ENCODE data around the gene RCC2.

Gene RCC2

GRCh38 chr1:17361687-17362086 lies 77.8 kb downstream of the RCC2 start:
- H3K36me3 ChIP-seq (ENCODE audit: insufficient read depth, low read length) = no peaks in the 10 kb centered on the region; the same call in 1 of the 2 replicates
- peaks cover 6% of the 10 kb centered on the region; the same call in 1 of the 2 replicates for H3K27me3 ChIP-seq (ENCODE audit: insufficient read depth, low read length)
- TF ChIP-seq EZH2 (IDR thresholded peaks at IDR 0.05; ENCODE audit: borderline replicate concordance, low read length) = no peak
- no peak for TF ChIP-seq CTCF (IDR thresholded peaks at IDR 0.05; ENCODE audit: low read length)
- no peaks in the 10 kb centered on the region for H3K9me2 ChIP-seq (ENCODE audit: low read depth, low read length)
- H4K20me1 ChIP-seq (ENCODE audit: insufficient read depth, low read length) = no peaks in the 10 kb centered on the region
- no peaks in the 10 kb centered on the region for H3F3A ChIP-seq (ENCODE audit: insufficient read depth, low read length)
- no peaks in the 10 kb centered on the region for H3K4me1 ChIP-seq (ENCODE audit: insufficient read depth, low read length, severe bottlenecking)
- no peak overlapping the region for H3K4me3 ChIP-seq (ENCODE audit: low read depth, low read length, poor library complexity, severe bottlenecking)
- H3K27ac ChIP-seq (ENCODE audit: low read depth, low read length, poor library complexity, severe bottlenecking) = no peak overlapping the region
- peaks cover 7% of the 10 kb centered on the region; the same call in 1 of the 2 replicates for H3K9me3 ChIP-seq (ENCODE audit: low read length)
- no peak overlapping the region for H3K4me2 ChIP-seq (ENCODE audit: low read length)
- H3K9ac ChIP-seq (ENCODE audit: low read length) = no peak overlapping the region
- no peak overlapping the region for H2AFZ ChIP-seq (ENCODE audit: low read length)
- H3K79me2 ChIP-seq (ENCODE audit: insufficient read depth, low read length) = no peaks in the 10 kb centered on the region

GRCh38 chr1:17360272-17360956 lies 79.1 kb downstream of the RCC2 start:
- peaks cover 10% of the 10 kb centered on the region for H3K27me3 ChIP-seq (ENCODE audit: insufficient read depth, low read length)
- H3F3A ChIP-seq (ENCODE audit: insufficient read depth, low read length) = no peaks in the 10 kb centered on the region
- no peak overlapping the region for H3K4me2 ChIP-seq (ENCODE audit: low read length)
- no peaks in the 10 kb centered on the region for H4K20me1 ChIP-seq (ENCODE audit: insufficient read depth, low read length)
- no peak overlapping the region for H3K9ac ChIP-seq (ENCODE audit: low read length)
- no peak overlapping the region for H3K4me3 ChIP-seq (ENCODE audit: low read depth, low read length, poor library complexity, severe bottlenecking)
- no peak overlapping the region for H2AFZ ChIP-seq (ENCODE audit: low read length)
- no peaks in the 10 kb centered on the region for H3K9me2 ChIP-seq (ENCODE audit: low read depth, low read length)
- peaks cover 7% of the 10 kb centered on the region; the same call in 1 of the 2 replicates for H3K9me3 ChIP-seq (ENCODE audit: low read length)
- H3K4me1 ChIP-seq (ENCODE audit: insufficient read depth, low read length, severe bottlenecking) = no peaks in the 10 kb centered on the region
- H3K36me3 ChIP-seq (ENCODE audit: insufficient read depth, low read length) = no peaks in the 10 kb centered on the region; the same call in 1 of the 2 replicates
- TF ChIP-seq CTCF (IDR thresholded peaks at IDR 0.05; ENCODE audit: low read length) (no peak), EZH2 (IDR thresholded peaks at IDR 0.05; ENCODE audit: borderline replicate concordance, low read length) (no peak)
- H3K79me2 ChIP-seq (ENCODE audit: insufficient read depth, low read length) = no peaks in the 10 kb centered on the region
- H3K27ac ChIP-seq (ENCODE audit: low read depth, low read length, poor library complexity, severe bottlenecking) = no peak overlapping the region

GRCh38 chr1:17359808-17360207 lies 79.7 kb downstream of the RCC2 start:
- H2AFZ ChIP-seq (ENCODE audit: low read length) = no peak overlapping the region

More at GRCh38 chr1:17359808-17360207, 79.7 kb downstream of the RCC2 start:
- H3K79me2 ChIP-seq (ENCODE audit: insufficient read depth, low read length) = no peaks in the 10 kb centered on the region
- no peaks in the 10 kb centered on the region; the same call in 1 of the 2 replicates for H3K36me3 ChIP-seq (ENCODE audit: insufficient read depth, low read length)
- H3K4me1 ChIP-seq (ENCODE audit: insufficient read depth, low read length, severe bottlenecking) = no peaks in the 10 kb centered on the region
- H3K4me3 ChIP-seq (ENCODE audit: low read depth, low read length, poor library complexity, severe bottlenecking) = no peak overlapping the region
- peaks cover 6% of the 10 kb centered on the region; the same call in 1 of the 2 replicates for H3K9me3 ChIP-seq (ENCODE audit: low read length)
- TF ChIP-seq CTCF (IDR thresholded peaks at IDR 0.05; ENCODE audit: low read length) (no peak), EZH2 (IDR thresholded peaks at IDR 0.05; ENCODE audit: borderline replicate concordance, low read length) (no peak)
- H3K9me2 ChIP-seq (ENCODE audit: low read depth, low read length) = no peaks in the 10 kb centered on the region
- H4K20me1 ChIP-seq (ENCODE audit: insufficient read depth, low read length) = no peaks in the 10 kb centered on the region
- no peaks in the 10 kb centered on the region for H3F3A ChIP-seq (ENCODE audit: insufficient read depth, low read length)
- no peak overlapping the region for H3K4me2 ChIP-seq (ENCODE audit: low read length)
- H3K9ac ChIP-seq (ENCODE audit: low read length) = no peak overlapping the region
- H3K27me3 ChIP-seq (ENCODE audit: insufficient read depth, low read length) = peaks cover 9% of the 10 kb centered on the region
- no peak overlapping the region for H3K27ac ChIP-seq (ENCODE audit: low read depth, low read length, poor library complexity, severe bottlenecking)

Data from OCI-LY1 (cell line).